Spleen (tissue), 11 donors: Measurements from ENCODE around the gene R3HDML. TPM values are rescaled to one million over a fixed set of nuclear protein-coding genes. Genes with fewer than 3 reads are reported as not detected.

Source experiments
- DNase-seq: peaks from one replicate; pipeline ENCODE4 v3.0.0-alpha.2; 2020
- H3K27ac ChIP-seq, 8 donors: fragments of 200-600 bp; sonication (generic) in 7 of 8; 1 replicate in 4 of 8; 2 replicates in 4 of 8; pipeline versions ENCODE4 v1.5.0 to v1.8.0; 2016 to 2021; ENCODE audit warnings: inconsistent platforms in 4 of 8, mild to moderate bottlenecking in 4 of 8, moderate library complexity in 1 of 8
- H3K27me3 ChIP-seq, 7 donors: fragments of 200-600 bp; sonication (generic) in 6 of 7; replicated peaks in 1 of 7; 1 replicate in 4 of 7; 2 replicates in 3 of 7; pipeline versions ENCODE4 v1.5.0 to v1.8.0; 2016 to 2021; ENCODE audit warnings: inconsistent platforms in 3 of 7, mild to moderate bottlenecking in 1 of 7
- H3K36me3 ChIP-seq, 6 donors: fragments of 200-600 bp; sonication (generic) in 5 of 6; 1 replicate in 4 of 6; 2 replicates in 2 of 6; pipeline versions ENCODE4 v1.5.0 to v1.8.0; 2016 to 2021; ENCODE audit warnings: inconsistent platforms in 2 of 6
- H3K4me1 ChIP-seq, 6 donors: fragments of 200-600 bp; sonication (generic) in 5 of 6; 1 replicate in 3 of 6; 2 replicates in 3 of 6; pipeline versions ENCODE4 v1.5.0 to v1.8.0; 2016 to 2021; ENCODE audit warnings: inconsistent platforms in 3 of 6
- H3K4me3 ChIP-seq, 8 donors: fragments of 200-600 bp; sonication (generic) in 7 of 8; 1 replicate in 4 of 8; 2 replicates in 4 of 8; pipeline versions ENCODE4 v1.5.0 to v1.8.0; 2016 to 2021; ENCODE audit warnings: inconsistent platforms in 4 of 8, mild to moderate bottlenecking in 4 of 8, moderate library complexity in 2 of 8
- H3K9me3 ChIP-seq, 8 donors: fragments of 200-600 bp; sonication (generic) in 7 of 8; 1 replicate in 4 of 8; 2 replicates in 4 of 8; pipeline versions ENCODE4 v1.5.0 to v1.8.0; 2016 to 2021; ENCODE audit warnings: inconsistent platforms in 4 of 8
- POLR2A ChIP-seq, 3 donors: fragments of 450-650 bp; IDR thresholded peaks; one replicate each; pipeline ENCODE4 v1.5.1; 2017; ENCODE audit warnings: antibody characterized with exemption in 3 of 3, mild to moderate bottlenecking in 1 of 3
- POLR2AphosphoS5 ChIP-seq, 3 donors: sonication (generic); formaldehyde crosslinking; IDR thresholded peaks; one replicate each; pipeline ENCODE4 v1.5.1; 2017; ENCODE audit warnings: antibody characterized with exemption in 3 of 3
- WGBS, 5 donors: extraction: QIAGEN DNeasy Blood & Tissue Kit in 3 of 5; methylation state at CpG; one replicate each; pipeline versions ENCODE4 v1.1.5 to v1.1.7; 2013 to 2018; 5-methylcytosine and 5-hydroxymethylcytosine counted together
- intact Hi-C: fragments of 100-400 bp; cut with DNase I; formaldehyde crosslinking; loops from one replicate; pipeline ENCODE4 v1.15.0; 2023; ENCODE audit warnings: low total_unique reads
- polyA plus RNA-seq, 3 donors: library from polyadenylated mRNA; stranded (reverse); fragments of 200-250 nt; gene quantifications; one replicate each; pipeline ENCODE4 v1.2.1, GENCODE V29; 2013
- total RNA-seq, 7 donors: library from RNA; depleted of rRNA in 3 of 7; stranded (reverse); fragments of >200 nt in 3 of 7; fragmentation: NEBNext Ultra II Directional in 4 of 7; extraction: Animal tissue kit (Norgen Biotek cat#: 25700) in 4 of 7; gene quantifications; one replicate each; pipeline versions ENCODE4 v1.1.0 to v1.2.1, GENCODE V29; 2016 to 2021
- TF ChIP-seq, protein P1 (sequence below), 11 experiments: fragments of 200-600 bp in 7 of 11; fragments of 450-650 bp in 4 of 11; sonication (generic) in 4 of 11; IDR thresholded peaks in 8 of 11; conservative IDR thresholded peaks in 3 of 11; 1 replicate in 7 of 11; 2 replicates in 4 of 11; pipeline versions ENCODE4 v1.4.0 to v1.8.0; 2016 to 2021; ENCODE audit warnings: antibody characterized with exemption in 11 of 11, inconsistent platforms in 4 of 11, mild to moderate bottlenecking in 1 of 11
- donor health status: healthy with polysubstance abuse.
- donor health status: DM: no; HTN: no; CAD: no; lungs with moderate emphysema.
- donor health status: DM: no; HTN: no; CAD: no.
- donor health status: Bipolar disorder and iron deficiency.
- donor health status: healthy.
- donor health status: DM: no; HTN: no; CAD: no.
- donor health status: DM: yes; HTN: yes; CAD: no.

The R3HDML gene
- total and polyA plus RNA-seq, 10 donors, result not detected

- Histone ChIP-seq H3K9me3 (no peaks in the 10 kb centered on the region), H3K36me3 (no peaks in the 10 kb centered on the region), H3K27ac (no peak overlapping the region), H3K27me3 (peaks cover 0 to 10% (median 0%) of the 10 kb centered on the region in 7 donors), H3K4me1 (no peaks in the 10 kb centered on the region), H3K4me3 (no peak overlapping the region)
- TF ChIP-seq, protein P1, sequence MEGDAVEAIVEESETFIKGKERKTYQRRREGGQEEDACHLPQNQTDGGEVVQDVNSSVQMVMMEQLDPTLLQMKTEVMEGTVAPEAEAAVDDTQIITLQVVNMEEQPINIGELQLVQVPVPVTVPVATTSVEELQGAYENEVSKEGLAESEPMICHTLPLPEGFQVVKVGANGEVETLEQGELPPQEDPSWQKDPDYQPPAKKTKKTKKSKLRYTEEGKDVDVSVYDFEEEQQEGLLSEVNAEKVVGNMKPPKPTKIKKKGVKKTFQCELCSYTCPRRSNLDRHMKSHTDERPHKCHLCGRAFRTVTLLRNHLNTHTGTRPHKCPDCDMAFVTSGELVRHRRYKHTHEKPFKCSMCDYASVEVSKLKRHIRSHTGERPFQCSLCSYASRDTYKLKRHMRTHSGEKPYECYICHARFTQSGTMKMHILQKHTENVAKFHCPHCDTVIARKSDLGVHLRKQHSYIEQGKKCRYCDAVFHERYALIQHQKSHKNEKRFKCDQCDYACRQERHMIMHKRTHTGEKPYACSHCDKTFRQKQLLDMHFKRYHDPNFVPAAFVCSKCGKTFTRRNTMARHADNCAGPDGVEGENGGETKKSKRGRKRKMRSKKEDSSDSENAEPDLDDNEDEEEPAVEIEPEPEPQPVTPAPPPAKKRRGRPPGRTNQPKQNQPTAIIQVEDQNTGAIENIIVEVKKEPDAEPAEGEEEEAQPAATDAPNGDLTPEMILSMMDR (IDR thresholded peaks at IDR 0.05 in 8 of 11, conservative IDR thresholded peaks at IDR 0.05 in 3 of 11), result no peak
- TF ChIP-seq POLR2A (IDR thresholded peaks at IDR 0.05), result no peak
- WGBS, 5 donors, result 86 to 91% (median 90%) methylated on average over 6 of the region's 6 CpGs
- no peak for DNase-seq
- intact Hi-C loops, result no loop called here
Observed at GRCh38 chr20:44350567-44350966, 13.7 kb downstream of the R3HDML start.

- H3K27ac ChIP-seq, result no peak overlapping the region
- intact Hi-C loops, result no loop called here
- TF ChIP-seq, protein P1 (IDR thresholded peaks at IDR 0.05 in 8 of 11, conservative IDR thresholded peaks at IDR 0.05 in 3 of 11), result no peak
- TF ChIP-seq POLR2AphosphoS5 (IDR thresholded peaks at IDR 0.05) (no peak), POLR2A (IDR thresholded peaks at IDR 0.05) (no peak)
- no peaks in the 10 kb centered on the region for H3K36me3 ChIP-seq
- no peaks in the 10 kb centered on the region for H3K4me1 ChIP-seq
- no peak overlapping the region for H3K4me3 ChIP-seq
- DNase-seq, result no peak
- peaks cover 0 to 21% (median 0%) of the 10 kb centered on the region in 7 donors for H3K27me3 ChIP-seq
- H3K9me3 ChIP-seq, result no peaks in the 10 kb centered on the region
- WGBS, 5 donors, result 77 to 87% (median 84%) methylated on average over 6 of the region's 6 CpGs
Observed at GRCh38 chr20:44354979-44355497, 18.2 kb downstream of the R3HDML start.

DNA sequence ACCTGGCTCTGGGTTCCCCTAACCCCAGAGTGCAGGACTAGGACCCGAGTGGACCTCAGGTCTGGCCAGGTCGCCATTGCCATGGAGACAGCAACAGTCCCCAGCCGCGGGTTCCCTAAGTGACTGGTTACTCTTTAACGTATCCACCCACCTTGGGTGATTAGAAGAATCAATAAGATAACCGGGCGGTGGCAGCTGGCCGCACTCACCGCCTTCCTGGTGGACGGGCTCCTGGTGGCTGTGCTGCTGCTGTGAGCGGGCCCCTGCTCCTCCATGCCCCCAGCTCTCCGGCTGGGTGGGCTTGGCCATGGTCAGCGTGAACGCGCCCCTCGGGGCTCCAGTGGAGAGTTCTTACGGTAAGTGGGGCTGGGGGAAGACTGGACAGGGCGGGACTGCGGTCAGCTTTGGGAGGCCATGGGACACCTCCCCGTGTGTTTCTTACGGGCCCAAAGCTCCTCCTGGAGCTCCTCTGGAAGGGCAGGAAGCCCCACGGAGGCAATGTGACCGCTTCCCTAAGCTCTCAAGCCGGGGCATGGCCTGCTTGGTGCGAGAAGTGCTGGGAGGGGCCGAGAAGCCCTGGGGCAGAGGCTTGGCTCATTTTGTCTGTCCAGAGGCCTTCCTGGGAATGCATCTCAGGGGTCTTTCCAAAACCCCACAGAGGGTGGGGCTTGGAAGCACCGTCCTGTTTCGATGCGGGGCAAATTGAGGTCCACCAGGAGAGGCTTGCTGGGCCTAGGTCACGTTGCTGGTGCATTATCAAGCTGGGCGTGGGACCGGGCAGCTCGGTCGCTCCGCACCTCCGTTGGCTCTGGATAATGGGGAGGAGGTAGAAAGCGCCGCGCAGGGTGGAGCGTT is 18.9 kb downstream of the R3HDML start, which contains the start of gene HNF4A:
TSS of gene HNF4A (plus strand) at position 202 of the 855 bp plus-strand sequence. CDS start at position 308, 106 bp downstream.
- TF ChIP-seq, protein P1 (IDR thresholded peaks at IDR 0.05 in 8 of 11, conservative IDR thresholded peaks at IDR 0.05 in 3 of 11), result no peak
- TF ChIP-seq POLR2A (IDR thresholded peaks at IDR 0.05), result no peak
- no peak for TF ChIP-seq POLR2AphosphoS5 (IDR thresholded peaks at IDR 0.05)
- Histone ChIP-seq H3K4me3 (no peak within 1 kb of the TSS), H3K27ac (no peak within 1 kb of the TSS), H3K4me1 (no peaks in the 10 kb centered on the region), H3K27me3 (peaks cover 0 to 21% (median 0%) of the 10 kb centered on the region in 7 donors), H3K9me3 (no peaks in the 10 kb centered on the region), H3K36me3 (no peaks in the 10 kb centered on the region)
- 87 to 94% (median 91%) methylated on average over 25 to 40 of the region's 40 CpGs for WGBS, 5 donors
- intact Hi-C loops, result no loop called here
- DNase-seq, result no peak

DNA sequence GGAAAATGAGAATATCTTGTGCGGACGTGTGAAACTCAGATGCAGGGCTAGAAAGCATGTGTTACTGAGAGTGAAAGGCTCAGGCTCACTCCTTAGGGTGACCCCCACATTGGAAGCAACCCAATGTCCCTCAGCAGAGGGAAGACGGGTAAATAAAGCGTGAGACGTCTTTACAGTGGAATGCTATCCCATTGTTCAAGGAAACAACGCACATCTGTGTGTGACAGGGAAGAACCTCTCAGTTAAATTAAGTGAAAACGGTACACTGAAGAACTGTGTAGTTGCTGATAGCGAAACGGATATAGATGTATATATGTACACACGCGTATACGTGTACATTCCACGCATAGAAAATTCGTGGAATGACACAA is 19.5 kb downstream of the R3HDML start:
- TF ChIP-seq, protein P1 (IDR thresholded peaks at IDR 0.05 in 8 of 11, conservative IDR thresholded peaks at IDR 0.05 in 3 of 11), result no peak
- no peak for TF ChIP-seq POLR2AphosphoS5 (IDR thresholded peaks at IDR 0.05)
- no peak for TF ChIP-seq POLR2A (IDR thresholded peaks at IDR 0.05)
- 85 to 91% (median 87%) methylated on average over 14 of the region's 14 CpGs for WGBS, 5 donors
- H3K9me3 ChIP-seq, result no peaks in the 10 kb centered on the region
- H3K4me1 ChIP-seq, result no peaks in the 10 kb centered on the region
- H3K4me3 ChIP-seq, result no peak overlapping the region
- peaks cover 0 to 21% (median 0%) of the 10 kb centered on the region in 7 donors for H3K27me3 ChIP-seq
- intact Hi-C loops, result no loop called here
- H3K27ac ChIP-seq, result no peak overlapping the region
- DNase-seq, result no peak
- H3K36me3 ChIP-seq, result no peaks in the 10 kb centered on the region
